GM21447 (cell line): ENCODE data around the gene NTPCR.
A peak's percentile ranks its signal among the peaks of the same experiment; 100 is the strongest.
"Not testable (repeated sequence)": the region's sequence is repeated elsewhere in the genome, so short reads cannot be mapped to it uniquely, and the experiment has no call there.

Experiments
- ATAC-seq: cut with Tn5 transposase; IDR thresholded peaks from one replicate; pipeline ENCODE4 v1.9.1; 2021; ENCODE audit not compliant: unreplicated experiment

NTPCR gene

GRCh38 chr1:232925421-232926220 lies 24.8 kb upstream of the NTPCR start:
- no peak for ATAC-seq

GRCh38 chr1:232927166-232927565 lies 23.2 kb upstream of the NTPCR start:
- not testable (repeated sequence) for ATAC-seq

DNA sequence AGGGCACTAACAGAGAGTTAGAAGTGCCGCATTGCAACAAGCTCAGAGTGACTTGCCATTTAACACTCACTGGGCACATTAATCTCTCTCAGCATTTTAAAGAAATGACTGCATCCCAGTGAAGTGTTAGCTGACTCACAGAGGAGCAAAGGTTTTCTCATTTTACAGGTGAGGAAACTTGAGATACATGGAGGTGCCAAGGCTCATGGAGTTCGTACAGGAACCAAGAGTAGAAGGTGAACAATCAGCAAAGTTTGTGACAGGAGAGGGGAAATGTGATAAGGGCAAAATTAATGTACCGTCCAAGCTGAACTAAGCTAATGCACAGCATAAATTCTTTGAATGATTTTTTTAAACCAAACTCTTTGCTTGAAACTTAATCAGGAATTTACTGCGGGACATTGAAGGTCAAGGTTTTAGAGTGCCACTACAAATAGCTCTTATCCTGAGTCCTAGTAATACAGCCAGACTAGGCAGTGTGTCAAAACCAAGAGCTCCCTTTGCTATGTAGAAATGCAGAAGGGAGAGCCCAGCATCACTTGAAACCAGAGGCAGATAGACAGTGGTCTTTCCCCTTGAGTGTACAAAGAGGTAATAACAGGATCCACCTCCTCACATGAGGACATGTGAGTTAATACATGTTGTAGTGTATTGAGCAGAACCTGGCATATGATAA lies 22.4 kb upstream of the NTPCR start:
- no peak for ATAC-seq

- no peak for ATAC-seq
These were observed 17.7 kb upstream of the NTPCR start for GRCh38 chr1:232932486-232933425.

- ATAC-seq, result no peak
These were observed 13.5 kb upstream of the NTPCR start for GRCh38 chr1:232936941-232937340.

- no peak for ATAC-seq
These were observed 12.6 kb upstream of the NTPCR start for GRCh38 chr1:232937741-232938375.

- no peak for ATAC-seq
These were observed 11.5 kb upstream of the NTPCR start for GRCh38 chr1:232938926-232939325.

DNA sequence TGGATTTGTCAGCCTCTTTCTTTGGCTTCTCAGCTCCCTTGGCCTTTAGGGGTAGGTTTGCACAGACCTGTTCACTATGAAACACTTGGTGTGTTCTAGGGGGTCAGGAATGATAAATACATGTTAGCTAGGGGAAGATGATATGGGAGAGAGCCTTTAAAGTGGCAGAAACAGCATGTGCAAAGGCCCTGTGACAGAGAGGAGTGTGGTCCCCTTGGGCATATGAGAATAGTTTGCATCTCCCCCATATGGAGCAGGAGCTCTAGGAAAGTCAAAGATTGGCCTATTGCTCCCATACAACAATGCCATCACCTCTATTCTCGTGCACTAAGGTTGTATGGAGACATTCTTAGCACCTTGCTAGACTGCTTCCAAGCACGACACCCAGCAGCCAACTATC lies 10.7 kb upstream of the NTPCR start:
- no peak for ATAC-seq

DNA sequence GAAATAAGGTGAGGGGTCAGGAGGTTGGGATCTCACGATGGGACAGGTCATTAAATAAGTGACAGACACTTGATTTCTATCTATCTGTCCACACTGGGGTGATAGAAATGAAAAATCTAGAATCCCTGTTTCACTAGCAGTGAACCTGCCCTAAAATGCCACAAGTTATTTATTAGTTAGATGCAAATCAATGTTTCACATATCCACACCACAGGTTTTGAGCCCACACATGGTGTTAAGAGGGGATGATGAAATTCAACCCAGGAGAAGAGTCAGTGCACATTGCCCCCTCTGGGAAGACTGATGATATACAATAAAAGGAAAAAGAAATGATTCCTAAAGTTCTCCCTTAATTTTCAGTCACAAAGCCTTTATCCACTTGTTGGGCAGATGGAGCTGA lies 10.1 kb upstream of the NTPCR start:
- ATAC-seq, result peak; percentile 49

GRCh38 chr1:232942413-232943294 lies 7.8 kb upstream of the NTPCR start:
- ATAC-seq, result no peak

GRCh38 chr1:232943679-232944252 lies 6.6 kb upstream of the NTPCR start:
- ATAC-seq, result no peak

GRCh38 chr1:232944347-232944746 lies 6.1 kb upstream of the NTPCR start:
- no peak for ATAC-seq

GRCh38 chr1:232949636-232950196 lies 695 bp upstream of the NTPCR start:
- no peak for ATAC-seq

- no peak for ATAC-seq
These were observed 769 bp downstream of the NTPCR start for GRCh38 chr1:232951180-232951579.

DNA sequence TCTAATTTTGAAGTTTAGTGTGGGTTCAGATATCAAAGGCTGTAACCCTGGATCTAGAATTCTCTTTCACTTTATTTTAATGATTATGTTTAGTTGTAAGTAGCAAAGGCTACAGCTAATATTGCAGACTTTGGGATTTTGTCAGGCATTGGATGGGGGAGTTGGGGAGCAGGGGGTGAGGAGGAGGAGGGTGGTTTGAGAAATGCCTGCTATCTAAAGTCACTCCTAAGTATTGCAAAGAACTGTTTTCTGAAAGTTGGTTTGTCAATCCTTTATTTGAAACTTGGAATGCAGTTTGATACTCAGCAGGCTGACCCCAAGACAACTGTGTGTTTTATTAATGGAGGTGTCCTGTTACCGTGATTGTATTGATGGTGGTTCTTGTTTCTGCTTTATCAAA lies 1.2 kb downstream of the NTPCR start:
- ATAC-seq, result no peak

DNA sequence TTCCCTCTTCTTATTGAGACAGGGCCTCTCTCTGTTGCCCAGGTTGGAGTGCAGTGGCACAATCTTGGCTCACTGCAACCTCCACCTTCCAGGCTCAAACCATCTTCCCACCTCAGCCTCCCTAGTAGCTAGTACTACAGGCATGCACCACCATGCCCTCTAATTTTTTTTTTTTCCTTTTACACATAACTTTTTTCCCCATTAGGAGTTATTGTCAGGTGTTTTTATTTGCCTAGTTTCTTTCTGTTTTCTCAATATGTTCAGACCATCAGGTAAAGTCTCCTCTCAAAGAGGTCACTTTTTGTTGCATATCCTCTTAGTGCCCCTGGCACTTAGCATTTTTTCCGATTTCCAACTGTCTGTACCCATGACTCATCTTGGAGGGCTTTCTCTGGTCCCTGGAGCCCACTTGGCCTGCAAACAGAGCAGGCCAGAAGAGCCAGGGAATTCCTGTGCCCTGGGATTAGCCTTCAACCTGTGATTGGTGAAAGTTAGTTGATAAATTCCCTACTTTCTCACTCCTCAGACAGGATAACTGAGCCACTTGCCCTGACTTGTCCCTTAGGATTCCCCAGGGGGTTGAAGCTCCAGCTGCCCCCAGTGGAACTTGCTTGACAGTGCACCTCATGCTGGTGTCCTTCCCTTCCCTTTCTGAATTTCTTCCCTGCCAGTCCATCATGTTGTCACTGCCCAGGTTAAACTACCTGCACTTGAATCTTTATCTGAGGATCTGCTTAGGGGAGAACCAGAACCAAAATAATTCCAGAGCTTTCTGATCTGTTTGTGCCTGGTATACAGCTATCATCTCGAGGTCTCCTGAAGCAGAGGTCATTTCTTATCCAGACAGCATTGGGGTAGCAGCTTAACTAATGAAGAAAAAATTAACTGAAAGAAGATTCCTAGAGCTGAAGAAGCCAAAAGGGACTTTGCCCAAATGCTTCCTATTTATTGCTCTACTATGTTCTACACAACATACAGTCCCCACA lies 2.4 kb downstream of the NTPCR start:
- ATAC-seq, result peak; percentile 39

GRCh38 chr1:232954594-232955365 lies 4.4 kb downstream of the NTPCR start:
- ATAC-seq, result no peak
